NCI-H2196 treated with DMSO at 0.1 percent for 48 hours (cell line): Measurements from ENCODE around the gene PTH2.

Experiments used
- DNase-seq: peaks from one replicate; lab custom pipeline; 2025; ENCODE audit not compliant: unreplicated experiment; lab: John Stamatoyannopoulos, UW

Gene PTH2

DNA sequence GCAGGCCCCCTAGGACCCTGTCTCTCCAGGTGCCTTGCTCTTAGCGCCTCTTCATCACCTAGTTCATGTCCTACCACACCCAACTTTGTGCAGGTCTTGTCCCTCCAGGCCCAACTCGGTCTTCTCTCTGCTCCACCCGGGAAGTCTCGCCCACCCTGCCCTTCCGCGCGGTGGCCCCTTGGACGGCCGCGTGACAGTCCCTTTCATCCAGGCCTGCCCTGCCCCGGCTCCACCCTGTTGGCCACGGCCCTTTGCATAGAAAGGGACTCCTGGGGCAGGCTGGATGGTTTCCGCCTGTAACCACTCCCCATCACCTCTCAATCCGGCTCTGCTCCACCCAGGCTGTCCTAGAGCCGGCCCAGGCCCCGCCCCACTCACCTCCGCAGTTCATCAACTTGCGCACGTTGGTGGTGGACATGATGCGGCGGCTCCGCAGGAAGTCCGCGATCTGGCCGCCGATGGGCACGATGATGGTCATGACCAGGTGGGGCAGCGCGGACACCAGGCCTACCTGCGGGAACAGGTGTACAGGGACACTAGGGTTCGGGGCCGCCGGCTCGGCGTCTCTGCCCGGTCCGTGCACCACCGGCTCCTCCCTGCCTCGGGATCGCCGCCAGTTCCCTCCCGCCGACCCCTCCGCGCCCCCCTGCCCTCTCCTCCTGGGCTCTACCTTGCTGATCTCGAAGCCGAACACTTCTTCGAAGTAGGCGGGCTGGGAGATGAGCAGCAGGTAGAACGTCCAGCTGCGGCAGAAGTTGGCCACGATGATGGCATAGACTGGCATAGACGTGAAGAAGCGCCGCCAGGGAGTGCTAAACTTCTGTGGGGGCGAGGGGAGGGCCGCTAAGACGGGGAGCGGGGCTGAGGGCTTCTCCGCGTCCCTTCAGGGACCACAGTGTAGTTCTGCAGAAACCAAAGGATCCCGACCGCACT lies 9.2 kb upstream of the PTH2 start:
- no peak for DNase-seq

GRCh38 chr19:49431330-49431749 lies 8.1 kb upstream of the PTH2 start:
- DNase-seq, result no peak

- no peak for DNase-seq
These were observed 7.6 kb upstream of the PTH2 start for GRCh38 chr19:49430678-49431329.

- DNase-seq, result no peak
These were observed 7.0 kb upstream of the PTH2 start for GRCh38 chr19:49430172-49430677.

GRCh38 chr19:49428547-49429451 lies 5.6 kb upstream of the PTH2 start:
- no peak for DNase-seq

- DNase-seq, result no peak
These were observed 4.8 kb upstream of the PTH2 start for GRCh38 chr19:49427855-49428546.

GRCh38 chr19:49427339-49427738 lies 4.1 kb upstream of the PTH2 start:
- DNase-seq, result no peak

GRCh38 chr19:49425922-49426592 lies 2.8 kb upstream of the PTH2 start:
- no peak for DNase-seq

GRCh38 chr19:49425178-49425577 lies 1.9 kb upstream of the PTH2 start, which contains the start of gene GFY:
Gene GFY, plus strand, starts transcription at chr19:49425388. Its CDS starts 1,043 bp downstream, at chr19:49426431.
- no peak for DNase-seq

DNA sequence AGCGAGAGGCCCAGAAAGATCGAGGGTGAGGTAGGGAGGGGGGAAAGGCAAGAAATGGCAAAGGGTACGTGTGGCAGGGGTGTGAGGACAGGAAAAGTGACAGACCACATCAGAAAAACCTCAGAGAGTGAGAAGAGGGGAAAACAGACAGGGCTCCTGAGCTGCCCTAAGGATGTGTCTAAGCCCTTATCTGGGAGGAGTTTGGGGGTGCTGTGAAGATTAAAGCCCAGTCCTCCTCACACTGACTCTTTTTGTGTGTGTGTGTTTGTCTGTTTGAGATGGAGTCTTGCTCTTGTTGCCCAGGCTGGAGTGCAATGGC lies 703 bp upstream of the PTH2 start:
- no peak for DNase-seq

DNA sequence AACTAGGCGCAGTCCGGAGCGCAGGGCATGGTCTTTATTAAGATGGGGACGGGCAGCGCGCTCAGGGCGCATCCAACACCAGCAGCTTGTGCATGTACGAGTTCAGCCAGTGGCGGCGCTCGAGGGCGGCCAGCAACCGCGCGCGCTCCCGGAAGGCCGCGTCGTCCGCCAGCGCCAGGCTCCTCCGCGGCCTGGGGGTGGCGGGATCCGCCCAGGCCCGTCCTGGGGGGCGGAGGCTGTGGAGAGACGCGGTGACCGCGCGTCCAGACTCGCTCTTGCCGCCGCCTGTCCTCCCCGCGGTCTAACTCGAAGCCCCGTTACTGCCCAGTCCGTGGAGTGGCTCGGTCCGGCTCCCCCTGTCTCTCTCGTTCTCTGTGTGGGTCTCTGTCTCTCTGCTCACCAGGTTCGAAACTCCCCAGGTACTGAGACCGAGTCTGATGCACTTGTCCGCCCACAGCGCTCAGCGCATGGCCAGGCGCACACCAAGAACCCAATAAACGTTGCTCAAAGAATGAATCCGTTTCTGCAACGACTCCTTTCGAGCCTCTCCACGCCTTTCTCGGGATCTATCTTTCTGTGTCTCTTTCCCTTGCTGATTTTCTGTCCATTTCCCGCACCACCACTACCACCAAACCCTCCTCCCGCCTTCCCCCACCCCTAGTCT lies 702 bp downstream of the PTH2 start:
- peak; percentile 56 for DNase-seq

DNA sequence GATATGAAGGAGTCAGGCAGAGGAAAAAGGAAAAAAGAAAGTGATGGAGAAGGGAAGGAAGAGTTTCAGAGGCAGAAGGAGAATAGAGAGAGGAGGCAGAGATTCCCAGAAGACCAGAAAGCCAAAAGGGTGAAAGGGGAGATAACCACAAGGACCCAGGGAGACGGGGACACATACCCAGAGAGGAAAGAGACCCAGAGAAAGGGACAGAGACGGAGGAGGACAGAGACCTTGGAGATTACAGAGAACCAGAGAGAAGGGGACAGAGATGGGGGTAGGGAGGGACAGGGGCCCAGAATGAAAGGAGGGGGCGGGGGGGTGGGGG lies 1.4 kb downstream of the PTH2 start:
- DNase-seq, result no peak

GRCh38 chr19:49421039-49421877 lies 2.0 kb downstream of the PTH2 start:
- DNase-seq, result peak; percentile 67

DNA sequence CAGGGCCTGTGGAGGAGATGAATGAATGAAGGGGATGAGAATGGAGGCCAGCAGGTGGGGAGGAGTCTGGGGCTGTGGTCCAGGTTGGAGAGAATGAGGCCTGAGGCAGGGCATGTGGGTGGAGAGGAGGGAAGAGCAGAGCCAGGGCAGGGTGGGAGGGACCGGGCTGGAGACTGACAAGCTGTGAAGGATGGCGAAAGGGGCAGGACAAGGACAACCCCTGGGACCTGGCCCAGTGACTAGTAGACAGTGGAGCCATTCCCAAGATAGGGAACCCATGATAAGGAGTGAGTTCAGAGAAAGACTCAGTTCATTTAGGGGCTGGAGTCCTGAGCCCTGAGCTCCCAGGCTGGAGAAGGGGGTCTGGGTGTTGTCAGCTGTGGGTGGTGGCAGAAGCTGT lies 3.0 kb downstream of the PTH2 start:
- no peak for DNase-seq

- DNase-seq, result no peak
These were observed 4.1 kb downstream of the PTH2 start for GRCh38 chr19:49419173-49419572.

DNA sequence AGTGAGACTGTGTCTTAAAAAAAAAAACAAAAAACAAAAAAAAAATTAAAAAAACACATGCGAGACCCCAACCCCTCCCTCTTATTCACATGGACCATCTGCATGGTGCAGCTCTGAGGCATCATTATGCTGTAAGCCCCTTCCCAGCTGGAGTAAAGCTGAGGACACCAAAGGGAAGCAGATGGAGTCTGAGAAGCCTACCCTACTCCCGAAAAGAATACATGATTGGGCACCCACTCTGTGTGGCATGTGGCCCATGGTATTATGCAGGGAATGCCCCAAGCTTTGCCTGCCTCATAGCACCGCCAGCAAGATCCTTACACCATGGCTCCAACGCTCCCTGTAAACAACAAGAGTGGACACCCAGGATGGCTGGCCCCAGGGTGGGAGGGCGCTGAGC lies 4.7 kb downstream of the PTH2 start:
- no peak for DNase-seq

- no peak for DNase-seq
These were observed 6.2 kb downstream of the PTH2 start for GRCh38 chr19:49417088-49417487.

- no peak for DNase-seq
These were observed 7.4 kb downstream of the PTH2 start for GRCh38 chr19:49415810-49416200.
